ENCODE data around the gene TRPV5.

The TRPV5 gene

DNA sequence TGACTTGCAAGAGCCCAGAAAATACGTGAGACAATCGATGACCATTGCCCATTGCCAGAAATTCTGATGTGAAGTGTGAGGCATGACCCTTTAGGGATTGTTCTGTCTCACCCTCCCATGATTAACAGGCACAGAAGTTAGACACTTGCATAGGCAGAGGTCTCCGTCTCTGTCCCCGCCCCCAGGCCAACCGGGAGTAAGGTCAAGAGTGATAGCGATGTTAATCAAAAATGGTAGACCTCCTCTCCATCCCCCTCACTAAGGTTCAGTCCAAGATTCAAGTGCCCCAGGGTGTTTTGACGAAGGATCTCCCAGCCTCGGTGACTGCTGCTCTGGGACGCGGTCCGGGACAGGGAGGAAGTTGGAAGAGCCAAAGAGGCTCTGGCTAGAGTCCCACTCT is 25.3 kb downstream of the TRPV5 start:
- TF ChIP-seq, protein P1, sequence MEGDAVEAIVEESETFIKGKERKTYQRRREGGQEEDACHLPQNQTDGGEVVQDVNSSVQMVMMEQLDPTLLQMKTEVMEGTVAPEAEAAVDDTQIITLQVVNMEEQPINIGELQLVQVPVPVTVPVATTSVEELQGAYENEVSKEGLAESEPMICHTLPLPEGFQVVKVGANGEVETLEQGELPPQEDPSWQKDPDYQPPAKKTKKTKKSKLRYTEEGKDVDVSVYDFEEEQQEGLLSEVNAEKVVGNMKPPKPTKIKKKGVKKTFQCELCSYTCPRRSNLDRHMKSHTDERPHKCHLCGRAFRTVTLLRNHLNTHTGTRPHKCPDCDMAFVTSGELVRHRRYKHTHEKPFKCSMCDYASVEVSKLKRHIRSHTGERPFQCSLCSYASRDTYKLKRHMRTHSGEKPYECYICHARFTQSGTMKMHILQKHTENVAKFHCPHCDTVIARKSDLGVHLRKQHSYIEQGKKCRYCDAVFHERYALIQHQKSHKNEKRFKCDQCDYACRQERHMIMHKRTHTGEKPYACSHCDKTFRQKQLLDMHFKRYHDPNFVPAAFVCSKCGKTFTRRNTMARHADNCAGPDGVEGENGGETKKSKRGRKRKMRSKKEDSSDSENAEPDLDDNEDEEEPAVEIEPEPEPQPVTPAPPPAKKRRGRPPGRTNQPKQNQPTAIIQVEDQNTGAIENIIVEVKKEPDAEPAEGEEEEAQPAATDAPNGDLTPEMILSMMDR (IDR thresholded peaks at IDR 0.05; ENCODE audit: control insufficient read depth, extremely low read depth, insufficient read depth) = no peak
- no peak for DNase-seq (ENCODE audit: low read depth)
- H3K4me3 ChIP-seq (ENCODE audit: low read depth, low read length) = no peak overlapping the region

DNA sequence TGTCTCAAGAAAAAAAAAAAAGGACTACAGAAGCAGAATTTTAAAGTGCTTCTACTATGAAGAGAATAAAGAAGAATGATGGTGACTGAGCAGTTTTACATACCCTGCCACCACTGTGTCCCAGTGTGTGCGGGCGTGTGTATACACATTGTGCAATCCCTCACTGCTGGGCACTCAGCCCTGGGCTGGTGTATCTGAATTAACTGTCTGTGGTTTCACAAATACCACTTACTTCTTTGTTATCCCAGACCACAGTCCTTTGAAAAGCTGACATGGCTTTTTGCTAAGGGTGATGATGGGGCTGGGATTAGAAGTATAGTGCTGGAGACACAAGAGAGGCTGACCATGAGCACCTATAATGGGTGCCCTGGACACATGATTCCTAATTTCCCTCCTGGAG is 26.9 kb downstream of the TRPV5 start:
- H3K4me3 ChIP-seq (ENCODE audit: low read depth, low read length) = no peak overlapping the region
- TF ChIP-seq, protein P1 (IDR thresholded peaks at IDR 0.05; ENCODE audit: control insufficient read depth, extremely low read depth, insufficient read depth) = no peak
- DNase-seq (ENCODE audit: low read depth) = no peak

DNA sequence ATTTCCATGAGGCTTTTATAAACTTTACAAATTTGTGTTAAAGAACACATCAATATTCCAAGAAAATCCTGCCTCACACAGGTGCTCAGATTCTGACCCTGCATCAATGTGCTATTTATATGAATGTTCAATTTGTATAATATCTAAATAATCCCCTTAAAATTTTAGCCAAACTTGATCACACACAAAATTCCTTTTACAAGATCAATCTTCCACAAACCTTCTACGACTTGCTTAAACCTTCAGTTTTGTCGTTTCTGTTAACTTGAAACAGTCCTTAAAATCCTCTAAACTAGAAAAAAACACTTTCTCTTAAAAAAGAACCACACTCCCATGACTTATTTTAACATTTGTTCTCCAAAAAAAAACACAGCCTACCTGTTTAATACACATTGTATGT is 27.8 kb downstream of the TRPV5 start:
- no peak overlapping the region for H3K4me3 ChIP-seq (ENCODE audit: low read depth, low read length)
- DNase-seq (ENCODE audit: low read depth) = no peak
- TF ChIP-seq, protein P1 (IDR thresholded peaks at IDR 0.05; ENCODE audit: control insufficient read depth, extremely low read depth, insufficient read depth) = no peak

DNA sequence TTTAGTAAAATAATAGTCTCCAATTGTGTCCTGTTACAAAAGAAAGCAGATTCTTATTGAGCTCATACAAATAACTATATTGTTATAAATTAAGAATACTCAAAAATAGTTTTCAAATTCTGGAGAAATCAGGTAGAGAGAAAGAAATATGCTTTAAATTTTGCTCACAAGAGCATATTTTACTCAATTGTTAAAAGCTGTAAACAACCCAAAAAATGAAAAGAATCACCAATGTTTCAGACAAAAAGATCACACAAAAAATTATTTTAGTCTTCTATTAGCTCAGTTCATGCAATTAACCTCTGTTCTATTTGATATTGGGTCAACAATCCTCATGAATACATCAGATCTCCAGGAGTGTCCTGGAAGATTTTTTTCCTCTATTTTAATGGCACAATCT is 29.4 kb downstream of the TRPV5 start:
- DNase-seq (ENCODE audit: low read depth) = no peak
- H3K4me3 ChIP-seq (ENCODE audit: low read depth, low read length) = no peak overlapping the region
- TF ChIP-seq, protein P1 (IDR thresholded peaks at IDR 0.05; ENCODE audit: control insufficient read depth, extremely low read depth, insufficient read depth) = no peak

DNA sequence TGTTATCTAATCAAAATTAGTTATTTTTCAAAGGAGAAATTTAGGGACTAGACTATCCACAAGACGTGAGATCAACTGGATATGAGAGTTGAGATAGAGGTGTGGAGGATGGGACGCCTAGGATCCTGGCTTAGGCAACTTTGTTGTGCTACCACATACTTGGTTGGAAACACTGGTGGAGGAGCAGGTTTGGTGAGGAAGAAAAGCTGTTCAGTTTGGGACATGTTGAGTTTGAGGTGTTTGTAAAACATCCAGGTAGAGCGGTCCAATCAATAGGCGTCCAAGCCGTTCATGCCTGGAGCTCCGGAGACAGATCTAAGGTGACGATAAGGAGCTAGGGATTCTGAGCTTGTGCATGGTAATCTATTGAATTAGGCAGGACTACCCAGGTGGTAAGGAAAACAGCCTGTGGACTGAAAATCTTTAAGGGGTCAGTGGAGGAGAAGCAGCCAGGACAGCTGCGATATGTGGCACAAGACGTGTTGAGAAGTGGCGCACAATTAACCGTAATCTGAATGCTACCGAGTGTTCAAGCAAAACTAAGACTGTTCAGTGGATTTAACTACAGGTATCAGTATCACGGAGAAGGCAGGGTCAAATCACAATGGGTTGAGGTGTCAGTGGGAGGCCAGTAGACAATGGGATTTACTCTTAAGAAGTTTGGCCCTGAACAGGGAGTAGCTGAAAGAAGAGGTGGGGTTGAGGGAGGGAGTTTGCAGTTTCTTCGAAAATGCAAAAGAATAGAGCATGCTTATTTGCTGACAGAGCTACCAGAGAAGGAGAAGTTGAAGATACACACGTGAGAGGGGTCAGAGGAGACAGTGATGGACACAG is 31.9 kb downstream of the TRPV5 start:
- TF ChIP-seq, protein P1 (IDR thresholded peaks at IDR 0.05; ENCODE audit: control insufficient read depth, extremely low read depth, insufficient read depth) = no peak
- no peak for DNase-seq (ENCODE audit: low read depth)
- H3K4me3 ChIP-seq (ENCODE audit: low read depth, low read length) = no peak overlapping the region

DNA sequence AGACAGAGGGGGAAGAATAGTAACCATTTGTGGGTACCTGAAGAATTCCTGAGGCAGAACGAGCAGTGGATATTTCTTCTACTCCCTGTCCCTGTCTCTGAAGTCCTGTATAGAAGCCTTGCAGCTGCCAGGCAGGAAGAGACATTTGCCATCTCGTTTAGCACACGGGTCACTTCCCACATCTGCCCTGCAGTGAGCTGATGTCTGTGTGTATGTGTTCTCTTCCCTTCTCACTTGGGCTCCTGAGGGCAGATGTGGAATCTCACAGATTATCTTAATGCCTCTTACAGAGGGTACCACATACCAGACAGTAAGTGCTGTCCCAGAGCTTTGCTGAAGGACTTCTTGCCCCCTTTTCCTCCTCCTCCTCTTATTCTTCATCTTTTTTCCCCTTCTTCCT is 33.9 kb downstream of the TRPV5 start:
- H3K4me3 ChIP-seq (ENCODE audit: low read depth, low read length) = no peak overlapping the region
- no peak for DNase-seq (ENCODE audit: low read depth)
- TF ChIP-seq, protein P1 (IDR thresholded peaks at IDR 0.05; ENCODE audit: control insufficient read depth, extremely low read depth, insufficient read depth) = no peak

Measured in LNCaP clone FGC (cell line).